Pancreas (tissue), 10 donors: ENCODE data around the gene GABBR2. TPM values are rescaled to one million over a fixed set of nuclear protein-coding genes. Genes with fewer than 3 reads are reported as not detected.

Experiments used
- ATAC-seq, 4 donors: fragments of 200-7000 bp; cut with Tn5 transposase; one replicate each; pipeline versions ENCODE4 v1.8.0 to v1.9.1; 2020; ENCODE audit warnings: mild to moderate bottlenecking in 4 of 4, moderate library complexity in 4 of 4
- DNase-seq, 6 donors: peaks; one replicate each; pipeline ENCODE4 v3.0.0-alpha.2; 2020
- FAIRE-seq: peaks from 2 replicates; lab custom pipeline; 2012; peaks lifted over from hg19 to GRCh38; lab: Jason Lieb, UNC
- H3K27ac ChIP-seq, 4 donors: fragments of 200-600 bp; sonication (generic); 1 replicate in 3 of 4; 2 replicates in 1 of 4; pipeline versions ENCODE4 v1.5.0 to v1.8.0; 2020
- H3K27me3 ChIP-seq, 4 donors: fragments of 200-600 bp; one replicate each; pipeline ENCODE4 v1.8.0; 2021
- H3K36me3 ChIP-seq, 3 donors: fragments of 200-600 bp; sonication (generic) in 1 of 3; one replicate each; pipeline versions ENCODE4 v1.5.0 to v1.8.0; 2020 to 2021
- H3K4me1 ChIP-seq, 3 donors: fragments of 200-600 bp; one replicate each; pipeline ENCODE4 v1.8.0; 2021
- H3K4me3 ChIP-seq, 4 donors: fragments of 200-600 bp; sonication (generic) in 2 of 4; one replicate each; pipeline versions ENCODE4 v1.5.0 to v1.8.0; 2020 to 2021
- H3K9me3 ChIP-seq, 4 donors: fragments of 200-600 bp; one replicate each; pipeline ENCODE4 v1.8.0; 2021
- WGBS, 2 donors: extraction: QIAGEN DNeasy Blood & Tissue Kit; methylation state at CpG; one replicate each; pipeline ENCODE4 v1.1.7; 2013; 5-methylcytosine and 5-hydroxymethylcytosine counted together
- intact Hi-C, 3 donors: fragments of 100-400 bp; cut with DNase I; formaldehyde crosslinking; loops; one replicate each; pipeline versions ENCODE4 v1.11.1 to v1.14.2; 2022
- polyA plus RNA-seq, 2 donors: library from polyadenylated mRNA; stranded (reverse); fragments of 200-250 nt; gene quantifications; one replicate each; pipeline ENCODE4 v1.2.3, GENCODE V29; 2013
- total RNA-seq, 6 donors: library from RNA; stranded (reverse); fragmentation: NEBNext Ultra II Directional in 4 of 6; extraction: Animal tissue kit (Norgen Biotek cat#: 25700) in 4 of 6; gene quantifications; one replicate each; pipeline versions ENCODE4 v1.2.1 to v1.2.4, GENCODE V29; 2021 to 2023
- TF ChIP-seq, protein P1 (sequence below), 4 donors: fragments of 200-600 bp; sonication (generic) in 3 of 4; IDR thresholded peaks; one replicate each; pipeline versions ENCODE4 v1.5.0 to v1.8.0; 2021; ENCODE audit warnings: antibody characterized with exemption in 4 of 4
- donor health status: healthy with polysubstance abuse.
- donor health status: DM: no; HTN: no; CAD: no; lungs with moderate emphysema.
- donor health status: DM: no; HTN: no; CAD: no.
- donor health status: control.
- donor health status: control.
- donor health status: Bipolar disorder and iron deficiency.
- donor health status: DM: yes; HTN: yes; CAD: no.
- donor health status: DM: no; HTN: no; CAD: no.
- donor health status: DM: no; HTN: no; CAD: no.
- donor health status: DM: yes; HTN: yes; CAD: no.

GABBR2 gene
- total and polyA plus RNA-seq, 8 donors, result 0.04 to 0.14 (median 0.07) TPM; not detected in 4

DNA sequence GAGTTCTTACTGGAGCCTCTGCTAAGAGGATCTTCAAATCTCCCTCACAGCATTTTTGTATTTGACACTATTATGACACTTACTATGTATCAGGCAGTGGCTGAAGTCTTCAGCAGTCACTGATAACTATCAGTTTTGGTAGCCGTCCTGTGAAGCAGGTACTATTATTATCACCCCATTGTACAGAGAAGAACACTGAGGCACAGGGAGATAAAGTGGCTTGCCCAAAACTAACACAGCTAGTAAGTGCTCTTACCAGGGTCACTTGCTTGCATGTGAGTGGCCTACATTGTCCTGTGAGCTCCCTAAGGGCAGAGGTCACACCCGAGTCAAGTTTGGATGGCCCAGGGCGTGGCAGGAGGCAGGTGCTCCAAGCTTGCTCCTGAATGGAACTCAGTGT is 16.8 kb downstream of the GABBR2 start:
- no peaks in the 10 kb centered on the region for H3K9me3 ChIP-seq
- no peaks in the 10 kb centered on the region for H3K4me1 ChIP-seq
- FAIRE-seq (no peak), DNase-seq (no peak), ATAC-seq (no peak)
- WGBS, 2 donors, result 92 to 97% methylated on average over 3 of the region's 3 CpGs
- H3K27ac ChIP-seq, result no peak overlapping the region
- no peaks in the 10 kb centered on the region for H3K27me3 ChIP-seq
- intact Hi-C loops, result no loop called here
- TF ChIP-seq, protein P1, sequence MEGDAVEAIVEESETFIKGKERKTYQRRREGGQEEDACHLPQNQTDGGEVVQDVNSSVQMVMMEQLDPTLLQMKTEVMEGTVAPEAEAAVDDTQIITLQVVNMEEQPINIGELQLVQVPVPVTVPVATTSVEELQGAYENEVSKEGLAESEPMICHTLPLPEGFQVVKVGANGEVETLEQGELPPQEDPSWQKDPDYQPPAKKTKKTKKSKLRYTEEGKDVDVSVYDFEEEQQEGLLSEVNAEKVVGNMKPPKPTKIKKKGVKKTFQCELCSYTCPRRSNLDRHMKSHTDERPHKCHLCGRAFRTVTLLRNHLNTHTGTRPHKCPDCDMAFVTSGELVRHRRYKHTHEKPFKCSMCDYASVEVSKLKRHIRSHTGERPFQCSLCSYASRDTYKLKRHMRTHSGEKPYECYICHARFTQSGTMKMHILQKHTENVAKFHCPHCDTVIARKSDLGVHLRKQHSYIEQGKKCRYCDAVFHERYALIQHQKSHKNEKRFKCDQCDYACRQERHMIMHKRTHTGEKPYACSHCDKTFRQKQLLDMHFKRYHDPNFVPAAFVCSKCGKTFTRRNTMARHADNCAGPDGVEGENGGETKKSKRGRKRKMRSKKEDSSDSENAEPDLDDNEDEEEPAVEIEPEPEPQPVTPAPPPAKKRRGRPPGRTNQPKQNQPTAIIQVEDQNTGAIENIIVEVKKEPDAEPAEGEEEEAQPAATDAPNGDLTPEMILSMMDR (IDR thresholded peaks at IDR 0.05), result no peak
- no peaks in the 10 kb centered on the region for H3K36me3 ChIP-seq
- H3K4me3 ChIP-seq, result no peak overlapping the region

DNA sequence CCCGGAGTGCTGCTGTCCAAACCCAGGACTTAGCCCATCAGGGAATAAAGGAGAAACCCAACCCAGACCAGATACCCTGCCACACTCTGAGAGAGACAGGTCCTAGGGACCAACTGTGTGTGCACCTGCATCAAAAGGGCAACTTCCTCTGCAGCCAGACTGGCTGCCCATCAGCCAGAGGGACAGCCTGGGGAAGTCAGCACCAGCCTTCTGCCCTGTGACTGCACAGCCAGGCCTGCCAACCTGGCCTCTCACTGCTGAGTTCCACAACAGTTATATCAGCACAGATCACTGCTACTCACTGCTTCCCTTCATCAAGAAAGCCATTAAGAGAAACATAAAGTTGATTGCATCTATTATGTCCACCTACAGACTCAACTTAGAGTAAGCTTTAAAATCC is 18.0 kb downstream of the GABBR2 start:
- Histone ChIP-seq H3K4me1 (no peaks in the 10 kb centered on the region), H3K27me3 (no peaks in the 10 kb centered on the region), H3K4me3 (no peak overlapping the region), H3K36me3 (no peaks in the 10 kb centered on the region), H3K27ac (no peak overlapping the region), H3K9me3 (no peaks in the 10 kb centered on the region)
- FAIRE-seq (no peak), DNase-seq (no peak), ATAC-seq (no peak)
- TF ChIP-seq, protein P1 (IDR thresholded peaks at IDR 0.05), result no peak
- 75 to 90% methylated on average over 1 of the region's 1 CpG for WGBS, 2 donors
- intact Hi-C loops, result no loop called here

DNA sequence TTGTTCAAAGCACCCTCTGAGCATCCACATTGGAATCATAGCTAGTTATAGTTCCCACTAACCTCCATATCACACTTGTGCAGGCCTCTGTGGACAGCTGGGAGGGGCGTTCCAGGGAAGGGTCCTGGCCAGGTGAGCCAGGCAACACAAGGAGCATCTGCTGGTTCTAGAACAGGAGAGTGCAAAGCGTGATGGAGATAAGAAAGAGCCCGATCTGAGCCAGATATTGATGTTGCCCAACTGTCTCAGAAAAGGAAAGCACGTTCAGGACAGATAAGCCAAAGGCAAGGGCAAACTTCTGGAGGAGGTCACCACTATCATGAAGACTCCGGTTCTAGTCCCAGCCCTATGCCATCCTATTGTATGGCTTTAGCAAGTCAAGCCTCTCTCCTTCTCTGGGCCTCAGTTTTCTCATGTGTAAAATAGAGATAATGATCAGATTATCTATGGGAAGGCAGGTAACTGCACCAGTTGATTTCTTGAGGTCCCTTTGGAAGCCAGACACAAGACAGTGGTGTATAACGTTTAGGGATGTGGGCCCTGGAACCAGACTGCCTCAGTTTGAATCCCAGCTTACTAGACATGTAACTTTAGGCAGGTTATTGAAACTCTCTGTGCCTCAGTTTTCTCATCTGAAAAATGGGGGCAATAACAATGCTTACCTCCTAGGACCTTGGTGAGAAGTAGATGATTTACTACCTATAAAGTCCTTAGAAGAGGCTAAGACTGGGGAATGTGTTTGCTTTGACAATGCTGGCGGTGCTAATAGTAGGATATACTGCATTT is 19.8 kb downstream of the GABBR2 start:
- Histone ChIP-seq H3K9me3 (no peaks in the 10 kb centered on the region), H3K27me3 (no peaks in the 10 kb centered on the region), H3K4me1 (no peaks in the 10 kb centered on the region), H3K4me3 (no peak overlapping the region), H3K36me3 (no peaks in the 10 kb centered on the region), H3K27ac (no peak overlapping the region)
- WGBS, 2 donors, result 68 to 75% methylated on average over 7 of the region's 7 CpGs
- FAIRE-seq (no peak), DNase-seq (no peak), ATAC-seq (no peak)
- TF ChIP-seq, protein P1 (IDR thresholded peaks at IDR 0.05), result no peak
- intact Hi-C loops, result no loop called here

DNA sequence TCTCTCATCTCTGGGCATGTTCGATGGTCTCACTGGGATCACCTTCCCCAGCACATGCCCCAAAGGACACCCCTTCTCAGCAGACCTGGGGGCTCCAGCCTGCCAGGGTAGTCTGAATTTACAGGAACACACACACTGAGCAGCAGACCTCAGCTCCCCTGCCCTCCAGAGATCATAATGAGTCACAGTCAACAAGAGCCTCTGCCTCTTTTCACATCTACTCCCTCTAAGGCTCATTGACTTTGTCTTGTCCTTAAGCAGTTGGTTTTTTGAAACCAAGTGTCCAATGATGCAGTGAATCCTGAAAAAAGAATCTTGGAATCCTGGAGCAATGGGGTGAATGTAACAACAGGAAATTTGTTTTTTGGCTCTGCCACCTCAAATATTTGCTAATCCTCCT is 20.8 kb downstream of the GABBR2 start:
- Histone ChIP-seq H3K9me3 (no peaks in the 10 kb centered on the region), H3K27ac (no peak overlapping the region), H3K4me1 (no peaks in the 10 kb centered on the region), H3K4me3 (no peak overlapping the region), H3K27me3 (no peaks in the 10 kb centered on the region), H3K36me3 (no peaks in the 10 kb centered on the region)
- FAIRE-seq, result no peak
- WGBS, 2 donors, result 92 to 97% methylated on average over 1 of the region's 1 CpG
- intact Hi-C loops, result no loop called here
- DNase-seq, result no peak
- TF ChIP-seq, protein P1 (IDR thresholded peaks at IDR 0.05), result no peak
- no peak for ATAC-seq
